Fibroblast of lung (primary cell): ENCODE results near the gene CGNL1. TPM values are rescaled to one million over a fixed set of nuclear protein-coding genes. Genes with fewer than 3 reads are reported as not detected.

Experiments used
- DNase-seq, 2 donors: peaks; one replicate each; pipeline versions ENCODE4 v3.0.0 to v3.0.0-alpha.2; 2010; ENCODE audit warnings: low read depth in 2 of 2
- H2AFZ ChIP-seq: 2 replicates; pipeline ENCODE4 v1.5.1; 2012; ENCODE audit warnings: low read length, control low read depth, inconsistent platforms
- H3K27ac ChIP-seq: 2 replicates; pipeline ENCODE4 v1.5.1; 2011; ENCODE audit warnings: low read length, control low read depth; ENCODE audit not compliant: insufficient read depth
- H3K27me3 ChIP-seq: 2 replicates; pipeline ENCODE4 v1.5.1; 2011; ENCODE audit warnings: mild to moderate bottlenecking, low read length; ENCODE audit not compliant: control insufficient read depth, insufficient read depth
- H3K36me3 ChIP-seq: 2 replicates; pipeline ENCODE4 v1.5.1; 2011; ENCODE audit warnings: low read length; ENCODE audit not compliant: control insufficient read depth, insufficient read depth
- H3K4me1 ChIP-seq: 2 replicates; pipeline ENCODE4 v1.5.1; 2011; ENCODE audit warnings: low read length; ENCODE audit not compliant: control insufficient read depth, insufficient read depth; ENCODE audit errors: extremely low read depth
- H3K4me2 ChIP-seq: 2 replicates; pipeline ENCODE4 v1.5.1; 2011; ENCODE audit warnings: low read length, control low read depth; ENCODE audit not compliant: insufficient read depth; ENCODE audit errors: extremely low read depth
- H3K4me3 ChIP-seq, 4 experiments: fragments of 200-600 bp in 1 of 4; sonication (generic) in 1 of 4; replicated peaks in 1 of 4; 2 replicates each; pipeline ENCODE4 v1.5.1; 2011 to 2016; ENCODE audit warnings: low read length in 4 of 4, low read depth in 3 of 4, mild to moderate bottlenecking in 3 of 4, control low read depth in 2 of 4, inconsistent platforms in 1 of 4, mixed read lengths in 1 of 4; ENCODE audit not compliant: insufficient read depth in 1 of 4; ENCODE audit errors: control extremely low read depth in 1 of 4
- H3K79me2 ChIP-seq: 2 replicates; pipeline ENCODE4 v1.5.1; 2012; ENCODE audit warnings: mild to moderate bottlenecking, low read length, inconsistent platforms; ENCODE audit not compliant: control insufficient read depth, insufficient read depth
- H3K9ac ChIP-seq: 2 replicates; pipeline ENCODE4 v1.5.1; 2011; ENCODE audit warnings: mild to moderate bottlenecking, low read length, control low read depth; ENCODE audit not compliant: insufficient read depth
- H3K9me3 ChIP-seq: 2 replicates; pipeline ENCODE4 v1.5.1; 2012; ENCODE audit warnings: low read depth, low read length; ENCODE audit not compliant: control insufficient read depth, insufficient read depth
- H4K20me1 ChIP-seq: 2 replicates; pipeline ENCODE4 v1.5.1; 2011; ENCODE audit warnings: low read length; ENCODE audit not compliant: control insufficient read depth, insufficient read depth; ENCODE audit errors: extremely low read depth
- EZH2 ChIP-seq: IDR thresholded peaks from 2 replicates; pipeline ENCODE4 v1.5.1; 2012; ENCODE audit warnings: low read length, control low read depth, mild to moderate bottlenecking; ENCODE audit errors: missing control alignments
- polyA plus RNA-seq, 2 donors: library from polyadenylated mRNA; depleted of rRNA in 1 of 2; stranded (reverse) in 1 of 2; unstranded in 1 of 2; fragments of >200 nt; gene quantifications; 2 replicates each; pipeline ENCODE4 v1.2.1, GENCODE V29; 2011 to 2012; ENCODE audit warnings: missing spikeins in 1 of 2
- total RNA-seq: library from RNA; depleted of rRNA; stranded (reverse); fragments of >200 nt; gene quantifications from 2 replicates; pipeline ENCODE4 v1.2.1, GENCODE V29; 2014
- TF ChIP-seq, protein P1 (sequence below), 2 donors: IDR thresholded peaks in 1 of 2; conservative IDR thresholded peaks in 1 of 2; 1 replicate in 1 of 2; 2 replicates in 1 of 2; pipeline ENCODE4 v1.5.1; 2011 to 2012; ENCODE audit warnings: low read length in 2 of 2, control low read depth in 1 of 2, inconsistent platforms in 1 of 2, low read depth in 1 of 2, mild to moderate bottlenecking in 1 of 2

CGNL1 gene
- total and polyA plus RNA-seq, 2 donors (not counting 1 experiment from before 2014, with no cell fraction given): 0.18 to 6.1 TPM

- Histone ChIP-seq H4K20me1 (no peaks in the 10 kb centered on the region), H3K27ac (no peak overlapping the region), H3K27me3 (no peaks in the 10 kb centered on the region), H3K79me2 (no peaks in the 10 kb centered on the region), H3K4me1 (no peaks in the 10 kb centered on the region), H2AFZ (no peak overlapping the region), H3K9me3 (no peaks in the 10 kb centered on the region), H3K4me2 (no peak overlapping the region), H3K9ac (no peak overlapping the region), H3K4me3 (no peak overlapping the region), H3K36me3 (no peaks in the 10 kb centered on the region)
- no peak for DNase-seq
- TF ChIP-seq, protein P1, sequence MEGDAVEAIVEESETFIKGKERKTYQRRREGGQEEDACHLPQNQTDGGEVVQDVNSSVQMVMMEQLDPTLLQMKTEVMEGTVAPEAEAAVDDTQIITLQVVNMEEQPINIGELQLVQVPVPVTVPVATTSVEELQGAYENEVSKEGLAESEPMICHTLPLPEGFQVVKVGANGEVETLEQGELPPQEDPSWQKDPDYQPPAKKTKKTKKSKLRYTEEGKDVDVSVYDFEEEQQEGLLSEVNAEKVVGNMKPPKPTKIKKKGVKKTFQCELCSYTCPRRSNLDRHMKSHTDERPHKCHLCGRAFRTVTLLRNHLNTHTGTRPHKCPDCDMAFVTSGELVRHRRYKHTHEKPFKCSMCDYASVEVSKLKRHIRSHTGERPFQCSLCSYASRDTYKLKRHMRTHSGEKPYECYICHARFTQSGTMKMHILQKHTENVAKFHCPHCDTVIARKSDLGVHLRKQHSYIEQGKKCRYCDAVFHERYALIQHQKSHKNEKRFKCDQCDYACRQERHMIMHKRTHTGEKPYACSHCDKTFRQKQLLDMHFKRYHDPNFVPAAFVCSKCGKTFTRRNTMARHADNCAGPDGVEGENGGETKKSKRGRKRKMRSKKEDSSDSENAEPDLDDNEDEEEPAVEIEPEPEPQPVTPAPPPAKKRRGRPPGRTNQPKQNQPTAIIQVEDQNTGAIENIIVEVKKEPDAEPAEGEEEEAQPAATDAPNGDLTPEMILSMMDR (conservative IDR thresholded peaks at IDR 0.05 in 1 of 2, IDR thresholded peaks at IDR 0.05 in 1 of 2; ENCODE audit: low read depth in 1 of 2, low read length in 2 of 2): no peak
- no peak for TF ChIP-seq EZH2
Measured at GRCh38 chr15:57437564-57437963, 61.3 kb downstream of the CGNL1 start.

GRCh38 chr15:57438166-57438565, 61.9 kb downstream of the CGNL1 start:
- no peak overlapping the region for H3K27ac ChIP-seq
- H3K9ac ChIP-seq: no peak overlapping the region
- TF ChIP-seq EZH2: no peak
- TF ChIP-seq, protein P1 (conservative IDR thresholded peaks at IDR 0.05 in 1 of 2, IDR thresholded peaks at IDR 0.05 in 1 of 2; ENCODE audit: low read depth in 1 of 2, low read length in 2 of 2): no peak
- no peaks in the 10 kb centered on the region for H3K36me3 ChIP-seq
- H3K79me2 ChIP-seq: no peaks in the 10 kb centered on the region
- no peak overlapping the region for H3K4me3 ChIP-seq
- H3K4me2 ChIP-seq: no peak overlapping the region
- DNase-seq: no peak
- no peaks in the 10 kb centered on the region for H3K27me3 ChIP-seq
- no peaks in the 10 kb centered on the region for H4K20me1 ChIP-seq
- H2AFZ ChIP-seq: no peak overlapping the region
- no peaks in the 10 kb centered on the region for H3K4me1 ChIP-seq
- no peaks in the 10 kb centered on the region for H3K9me3 ChIP-seq

GRCh38 chr15:57439128-57440027, 63.1 kb downstream of the CGNL1 start:
- Histone ChIP-seq H3K4me2 (no peak overlapping the region), H3K36me3 (no peaks in the 10 kb centered on the region), H3K4me1 (no peaks in the 10 kb centered on the region), H3K79me2 (no peaks in the 10 kb centered on the region), H3K27ac (no peak overlapping the region), H3K9me3 (no peaks in the 10 kb centered on the region), H4K20me1 (no peaks in the 10 kb centered on the region), H2AFZ (no peak overlapping the region), H3K27me3 (no peaks in the 10 kb centered on the region), H3K9ac (no peak overlapping the region), H3K4me3 (no peak overlapping the region)
- DNase-seq: no peak
- no peak for TF ChIP-seq EZH2
- TF ChIP-seq, protein P1 (conservative IDR thresholded peaks at IDR 0.05 in 1 of 2, IDR thresholded peaks at IDR 0.05 in 1 of 2; ENCODE audit: low read depth in 1 of 2, low read length in 2 of 2): no peak
